HEK293T (cell line): ENCODE measurements around the gene TNS3.

Experiments
- CTCF ChIA-PET: fragments of 350-600 bp; formaldehyde crosslinking; extraction: SDS; loops from one replicate; lab custom pipeline; 2021; ENCODE audit warnings: antibody characterized with exemption, inconsistent platforms; lab: Yijun Ruan, JAX
- POLR2A ChIA-PET: fragments of 350-600 bp; formaldehyde crosslinking; extraction: SDS; loops from one replicate; lab custom pipeline; 2020; ENCODE audit warnings: antibody characterized with exemption, inconsistent platforms; lab: Yijun Ruan, JAX
- DNase-seq: peaks from one replicate; pipeline ENCODE4 v3.0.0; 2012; ENCODE audit warnings: mixed read lengths; ENCODE audit errors: extremely low spot score
- ARNT ChIP-seq: fragments of 450-650 bp; IDR thresholded peaks from 2 replicates; pipeline ENCODE4 v1.6.1; 2017; ENCODE audit warnings: mild to moderate bottlenecking
- BHLHE40 ChIP-seq: fragments of 450-650 bp; IDR thresholded peaks from 2 replicates; pipeline ENCODE4 v1.6.1; 2016; ENCODE audit warnings: mild to moderate bottlenecking, moderate library complexity, borderline replicate concordance
- CTBP1 ChIP-seq: fragments of 450-650 bp; IDR thresholded peaks from 2 replicates; pipeline ENCODE4 v1.6.1; 2016; ENCODE audit warnings: borderline replicate concordance
- ELF4 ChIP-seq: fragments of 450-650 bp; IDR thresholded peaks from 2 replicates; pipeline ENCODE4 v1.6.1; 2017; ENCODE audit warnings: antibody characterized with exemption
- FOXA1 ChIP-seq: fragments of 450-650 bp; IDR thresholded peaks from 2 replicates; pipeline ENCODE4 v1.6.1; 2016; ENCODE audit warnings: mild to moderate bottlenecking
- FOXK2 ChIP-seq: fragments of 450-650 bp; IDR thresholded peaks from 2 replicates; pipeline ENCODE4 v1.6.1; 2016; ENCODE audit warnings: mild to moderate bottlenecking
- FOXM1 ChIP-seq: fragments of 450-650 bp; IDR thresholded peaks from 2 replicates; pipeline ENCODE4 v1.6.1; 2017; ENCODE audit warnings: mild to moderate bottlenecking, borderline replicate concordance
- HDGF ChIP-seq: fragments of 450-650 bp; IDR thresholded peaks from 2 replicates; pipeline ENCODE4 v1.6.1; 2017; ENCODE audit warnings: antibody characterized with exemption, borderline replicate concordance
- L3MBTL2 ChIP-seq: fragments of 450-650 bp; conservative IDR thresholded peaks from 2 replicates; pipeline ENCODE4 v1.6.1; 2016; ENCODE audit warnings: mild to moderate bottlenecking
- LEF1 ChIP-seq: fragments of 450-650 bp; IDR thresholded peaks from 2 replicates; pipeline ENCODE4 v1.6.1; 2017; ENCODE audit warnings: mild to moderate bottlenecking, borderline replicate concordance
- NFRKB ChIP-seq: fragments of 450-650 bp; IDR thresholded peaks from 2 replicates; pipeline ENCODE4 v1.6.1; 2016; ENCODE audit warnings: mild to moderate bottlenecking, moderate library complexity
- PKNOX1 ChIP-seq: fragments of 450-650 bp; IDR thresholded peaks from 2 replicates; pipeline ENCODE4 v1.6.1; 2016
- SP1 ChIP-seq: fragments of 450-650 bp; IDR thresholded peaks from 2 replicates; pipeline ENCODE4 v1.6.1; 2017
- SUZ12 ChIP-seq: fragments of 450-650 bp; IDR thresholded peaks from 2 replicates; pipeline ENCODE4 v1.6.1; 2016; ENCODE audit warnings: mild to moderate bottlenecking
- TARDBP ChIP-seq: fragments of 450-650 bp; IDR thresholded peaks from 2 replicates; pipeline ENCODE4 v1.6.1; 2016
- ZNF384 ChIP-seq: fragments of 450-650 bp; IDR thresholded peaks from 2 replicates; pipeline ENCODE4 v1.6.1; 2016

TNS3 gene

GRCh38 chr7:47283497-47284131, 298.3 kb downstream of the TNS3 start:
- CTCF ChIA-PET = no interaction called here
- no peak for TF ChIP-seq ELF4
- no peak for TF ChIP-seq CTBP1
- TF ChIP-seq FOXA1 = no peak
- no peak for TF ChIP-seq NFRKB
- no peak for TF ChIP-seq L3MBTL2
- no peak for TF ChIP-seq BHLHE40
- no peak for DNase-seq
- POLR2A ChIA-PET = no interaction called here

- ChIA-PET POLR2A (no interaction called here), CTCF (no interaction called here)
- TF ChIP-seq SUZ12 (no peak), ZNF384 (no peak), PKNOX1 (no peak), CTBP1 (no peak), ARNT (no peak), HDGF (no peak), FOXA1 (no peak), BHLHE40 (no peak), TARDBP (no peak), NFRKB (no peak), ELF4 (no peak), FOXK2 (no peak), LEF1 (no peak), FOXM1 (no peak), SP1 (no peak), L3MBTL2 (no peak)
- DNase-seq = no peak
Observed at GRCh38 chr7:47282790-47283496, 299.0 kb downstream of the TNS3 start.

DNA sequence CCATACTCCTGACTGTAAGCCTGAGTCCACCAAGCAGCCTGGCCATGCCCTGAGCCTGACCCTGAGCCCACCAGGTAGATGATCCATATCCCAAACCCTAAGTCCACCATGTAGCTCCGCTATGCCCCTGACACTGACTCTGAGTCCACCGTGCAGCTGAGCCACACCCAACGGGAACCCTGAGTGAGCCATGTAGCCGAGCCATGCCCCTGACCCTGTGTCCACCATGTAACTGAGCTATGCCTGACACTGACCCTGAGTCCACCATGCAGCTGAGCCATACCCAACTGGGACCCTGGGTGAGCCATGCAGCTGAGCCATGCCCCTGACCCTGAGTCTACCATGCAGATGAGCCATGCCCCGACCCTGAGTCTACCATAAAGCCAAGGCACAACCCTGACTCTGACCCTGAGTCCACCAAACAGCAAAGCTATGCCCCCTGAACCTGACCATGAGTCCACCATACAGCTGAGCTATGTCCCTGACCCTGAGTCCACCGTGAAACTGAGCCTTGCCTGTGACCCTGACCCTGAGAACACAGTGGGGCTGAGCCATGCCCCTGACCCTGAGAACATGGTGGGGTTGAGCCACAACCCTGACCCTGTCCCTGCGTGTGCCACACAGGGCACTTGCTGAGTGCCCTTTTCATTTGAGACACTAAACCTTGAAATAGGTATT, 299.8 kb downstream of the TNS3 start:
- no peak for DNase-seq
- TF ChIP-seq LEF1 = no peak
- no peak for TF ChIP-seq SUZ12
- TF ChIP-seq L3MBTL2 = no peak
- TF ChIP-seq HDGF = no peak
- no peak for TF ChIP-seq PKNOX1
- POLR2A ChIA-PET = no interaction called here
- CTCF ChIA-PET = no interaction called here

- ChIA-PET CTCF (no interaction called here), POLR2A (no interaction called here)
- TF ChIP-seq L3MBTL2 (no peak), SP1 (no peak), LEF1 (no peak), TARDBP (no peak), HDGF (no peak), ZNF384 (no peak), CTBP1 (no peak), BHLHE40 (no peak), ELF4 (no peak), PKNOX1 (no peak), FOXA1 (no peak), ARNT (no peak), FOXM1 (no peak), SUZ12 (no peak), FOXK2 (no peak), NFRKB (no peak)
- DNase-seq = no peak
Observed at GRCh38 chr7:47281161-47281560, 300.8 kb downstream of the TNS3 start.

DNA sequence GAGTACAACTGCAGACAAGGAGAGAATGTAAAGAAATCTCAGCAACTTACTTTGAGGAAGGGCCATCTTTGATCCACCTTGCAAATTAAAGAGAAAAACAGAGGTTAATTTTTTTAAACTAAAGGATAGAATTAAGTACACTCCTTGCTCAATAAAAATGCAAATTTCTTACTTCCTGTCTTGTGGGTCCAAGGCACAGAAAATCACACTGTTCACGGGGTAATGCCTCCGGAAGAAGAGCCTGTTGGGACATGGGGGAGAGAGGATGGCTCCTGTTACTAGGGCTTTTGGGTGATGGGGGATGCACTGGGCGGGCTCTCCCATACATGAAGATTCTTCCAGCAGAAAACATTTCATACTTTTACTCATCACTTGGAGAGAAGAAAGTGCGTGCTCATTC, 301.8 kb downstream of the TNS3 start:
- ChIA-PET POLR2A (no interaction called here), CTCF (no interaction called here)
- TF ChIP-seq LEF1 (no peak), TARDBP (no peak), SP1 (no peak), ELF4 (no peak), FOXA1 (no peak), NFRKB (no peak), ZNF384 (no peak), FOXK2 (no peak), BHLHE40 (no peak), PKNOX1 (no peak), ARNT (no peak), L3MBTL2 (no peak), CTBP1 (no peak), SUZ12 (no peak), FOXM1 (no peak), HDGF (no peak)
- DNase-seq = no peak
